Measurements from ENCODE around the gene MXRA7. TPM values are rescaled to one million over a fixed set of nuclear protein-coding genes. Genes with fewer than 3 reads are reported as not detected.

The MXRA7 gene
- total and polyA plus RNA-seq, 4 donors, result 4.8 to 22.1 (median 11.3) TPM

DNA sequence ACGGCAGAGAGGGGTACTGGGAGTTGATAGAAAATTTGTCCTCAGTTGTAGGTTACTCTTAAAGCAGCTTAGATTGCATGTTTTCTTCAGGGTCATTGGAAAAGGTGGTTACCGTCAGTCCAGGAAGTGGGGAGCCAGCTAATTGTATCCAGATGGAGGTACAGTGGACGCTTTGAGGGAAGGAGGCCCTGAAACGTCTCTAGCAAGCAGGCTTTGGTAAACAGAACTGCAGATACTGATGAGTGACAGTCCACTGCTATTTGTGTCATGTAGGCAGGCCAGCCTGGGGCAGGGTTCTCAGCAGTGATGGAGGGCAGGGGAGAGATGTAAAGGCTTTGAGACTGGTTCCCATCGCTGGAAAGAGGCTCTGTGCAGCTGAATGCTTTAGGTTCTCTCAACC lies 37.0 kb downstream of the MXRA7 start:
- DNase-seq (ENCODE audit: low spot score), result no peak
- Histone ChIP-seq H3K4me3 (ENCODE audit: low read depth in 1 of 3, low read length in 3 of 3) (no peak overlapping the region), H3K4me1 (ENCODE audit: control insufficient read depth in 4 of 4, insufficient read depth in 4 of 4, low read length in 3 of 4) (peaks cover 0 to 12% (median 5%) of the 10 kb centered on the region in 4 donors), H3K9ac (ENCODE audit: low read depth in 1 of 2, low read length in 2 of 2) (no peak overlapping the region), H3K27me3 (ENCODE audit: control insufficient read depth in 4 of 4, insufficient read depth in 4 of 4, low read length in 3 of 4) (no peaks in the 10 kb centered on the region), H3K27ac (ENCODE audit: low read depth in 1 of 2, low read length in 2 of 2) (no peak overlapping the region), H3K36me3 (ENCODE audit: control insufficient read depth in 4 of 4, insufficient read depth in 3 of 4, low read depth in 1 of 4, low read length in 3 of 4) (no peaks in the 10 kb centered on the region), H3K9me3 (ENCODE audit: control insufficient read depth in 4 of 4, low read length in 3 of 4) (no peaks in the 10 kb centered on the region)
- TF ChIP-seq SP1 (IDR thresholded peaks at IDR 0.05), result no peak
- TF ChIP-seq EGR1 (IDR thresholded peaks at IDR 0.05; ENCODE audit: low read depth in 2 of 2), result no peak
- no peak for TF ChIP-seq YY1 (IDR thresholded peaks at IDR 0.05)
- no peak for TF ChIP-seq JUND (IDR thresholded peaks at IDR 0.05)
- no peak for TF ChIP-seq RXRA (IDR thresholded peaks at IDR 0.05)
- no peak for TF ChIP-seq NR2F2 (IDR thresholded peaks at IDR 0.05)
- TF ChIP-seq FOXA1 (IDR thresholded peaks at IDR 0.05), result no peak
- TF ChIP-seq, protein P1, sequence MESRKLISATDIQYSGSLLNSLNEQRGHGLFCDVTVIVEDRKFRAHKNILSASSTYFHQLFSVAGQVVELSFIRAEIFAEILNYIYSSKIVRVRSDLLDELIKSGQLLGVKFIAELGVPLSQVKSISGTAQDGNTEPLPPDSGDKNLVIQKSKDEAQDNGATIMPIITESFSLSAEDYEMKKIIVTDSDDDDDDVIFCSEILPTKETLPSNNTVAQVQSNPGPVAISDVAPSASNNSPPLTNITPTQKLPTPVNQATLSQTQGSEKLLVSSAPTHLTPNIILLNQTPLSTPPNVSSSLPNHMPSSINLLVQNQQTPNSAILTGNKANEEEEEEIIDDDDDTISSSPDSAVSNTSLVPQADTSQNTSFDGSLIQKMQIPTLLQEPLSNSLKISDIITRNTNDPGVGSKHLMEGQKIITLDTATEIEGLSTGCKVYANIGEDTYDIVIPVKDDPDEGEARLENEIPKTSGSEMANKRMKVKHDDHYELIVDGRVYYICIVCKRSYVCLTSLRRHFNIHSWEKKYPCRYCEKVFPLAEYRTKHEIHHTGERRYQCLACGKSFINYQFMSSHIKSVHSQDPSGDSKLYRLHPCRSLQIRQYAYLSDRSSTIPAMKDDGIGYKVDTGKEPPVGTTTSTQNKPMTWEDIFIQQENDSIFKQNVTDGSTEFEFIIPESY (IDR thresholded peaks at IDR 0.05), result no peak
- TF ChIP-seq HNF4A (conservative IDR thresholded peaks at IDR 0.05), result no peak
- TF ChIP-seq HNF4G (IDR thresholded peaks at IDR 0.05), result no peak
- no peak for TF ChIP-seq GABPA (IDR thresholded peaks at IDR 0.05 in 1 of 2, conservative IDR thresholded peaks at IDR 0.05 in 1 of 2)
- TF ChIP-seq FOXA2 (IDR thresholded peaks at IDR 0.05), result no peak
- TF ChIP-seq, protein P2, sequence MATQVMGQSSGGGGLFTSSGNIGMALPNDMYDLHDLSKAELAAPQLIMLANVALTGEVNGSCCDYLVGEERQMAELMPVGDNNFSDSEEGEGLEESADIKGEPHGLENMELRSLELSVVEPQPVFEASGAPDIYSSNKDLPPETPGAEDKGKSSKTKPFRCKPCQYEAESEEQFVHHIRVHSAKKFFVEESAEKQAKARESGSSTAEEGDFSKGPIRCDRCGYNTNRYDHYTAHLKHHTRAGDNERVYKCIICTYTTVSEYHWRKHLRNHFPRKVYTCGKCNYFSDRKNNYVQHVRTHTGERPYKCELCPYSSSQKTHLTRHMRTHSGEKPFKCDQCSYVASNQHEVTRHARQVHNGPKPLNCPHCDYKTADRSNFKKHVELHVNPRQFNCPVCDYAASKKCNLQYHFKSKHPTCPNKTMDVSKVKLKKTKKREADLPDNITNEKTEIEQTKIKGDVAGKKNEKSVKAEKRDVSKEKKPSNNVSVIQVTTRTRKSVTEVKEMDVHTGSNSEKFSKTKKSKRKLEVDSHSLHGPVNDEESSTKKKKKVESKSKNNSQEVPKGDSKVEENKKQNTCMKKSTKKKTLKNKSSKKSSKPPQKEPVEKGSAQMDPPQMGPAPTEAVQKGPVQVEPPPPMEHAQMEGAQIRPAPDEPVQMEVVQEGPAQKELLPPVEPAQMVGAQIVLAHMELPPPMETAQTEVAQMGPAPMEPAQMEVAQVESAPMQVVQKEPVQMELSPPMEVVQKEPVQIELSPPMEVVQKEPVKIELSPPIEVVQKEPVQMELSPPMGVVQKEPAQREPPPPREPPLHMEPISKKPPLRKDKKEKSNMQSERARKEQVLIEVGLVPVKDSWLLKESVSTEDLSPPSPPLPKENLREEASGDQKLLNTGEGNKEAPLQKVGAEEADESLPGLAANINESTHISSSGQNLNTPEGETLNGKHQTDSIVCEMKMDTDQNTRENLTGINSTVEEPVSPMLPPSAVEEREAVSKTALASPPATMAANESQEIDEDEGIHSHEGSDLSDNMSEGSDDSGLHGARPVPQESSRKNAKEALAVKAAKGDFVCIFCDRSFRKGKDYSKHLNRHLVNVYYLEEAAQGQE (IDR thresholded peaks at IDR 0.05), result no peak
- no peak for TF ChIP-seq TAF1 (conservative IDR thresholded peaks at IDR 0.05)
- TF ChIP-seq, protein P3, sequence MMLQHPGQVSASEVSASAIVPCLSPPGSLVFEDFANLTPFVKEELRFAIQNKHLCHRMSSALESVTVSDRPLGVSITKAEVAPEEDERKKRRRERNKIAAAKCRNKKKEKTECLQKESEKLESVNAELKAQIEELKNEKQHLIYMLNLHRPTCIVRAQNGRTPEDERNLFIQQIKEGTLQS (IDR thresholded peaks at IDR 0.05), result no peak
- TF ChIP-seq, protein P4, sequence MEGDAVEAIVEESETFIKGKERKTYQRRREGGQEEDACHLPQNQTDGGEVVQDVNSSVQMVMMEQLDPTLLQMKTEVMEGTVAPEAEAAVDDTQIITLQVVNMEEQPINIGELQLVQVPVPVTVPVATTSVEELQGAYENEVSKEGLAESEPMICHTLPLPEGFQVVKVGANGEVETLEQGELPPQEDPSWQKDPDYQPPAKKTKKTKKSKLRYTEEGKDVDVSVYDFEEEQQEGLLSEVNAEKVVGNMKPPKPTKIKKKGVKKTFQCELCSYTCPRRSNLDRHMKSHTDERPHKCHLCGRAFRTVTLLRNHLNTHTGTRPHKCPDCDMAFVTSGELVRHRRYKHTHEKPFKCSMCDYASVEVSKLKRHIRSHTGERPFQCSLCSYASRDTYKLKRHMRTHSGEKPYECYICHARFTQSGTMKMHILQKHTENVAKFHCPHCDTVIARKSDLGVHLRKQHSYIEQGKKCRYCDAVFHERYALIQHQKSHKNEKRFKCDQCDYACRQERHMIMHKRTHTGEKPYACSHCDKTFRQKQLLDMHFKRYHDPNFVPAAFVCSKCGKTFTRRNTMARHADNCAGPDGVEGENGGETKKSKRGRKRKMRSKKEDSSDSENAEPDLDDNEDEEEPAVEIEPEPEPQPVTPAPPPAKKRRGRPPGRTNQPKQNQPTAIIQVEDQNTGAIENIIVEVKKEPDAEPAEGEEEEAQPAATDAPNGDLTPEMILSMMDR (IDR thresholded peaks at IDR 0.05; ENCODE audit: low read depth, low read length, missing input control), result no peak
- WGBS, result 85% methylated on average over 5 of the region's 5 CpGs

DNA sequence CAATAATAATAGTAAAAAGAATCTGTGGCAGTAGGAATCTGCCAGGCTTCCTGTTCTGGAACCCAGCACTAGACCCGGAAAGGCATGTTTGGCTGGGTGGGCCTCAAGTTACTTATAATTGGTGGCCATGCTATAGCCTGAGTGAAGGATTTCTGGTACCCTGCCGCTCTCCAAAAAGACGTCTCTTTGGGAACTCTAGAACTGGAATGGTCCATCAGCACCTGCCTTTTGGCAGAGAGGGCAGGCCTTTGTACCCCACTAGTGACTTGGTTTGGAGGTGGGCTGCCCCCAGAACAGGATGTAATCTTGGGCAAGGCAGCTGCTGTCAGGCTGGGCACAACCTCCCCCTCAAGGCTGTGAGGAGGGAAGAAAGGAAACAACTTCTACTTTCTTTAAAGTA lies 37.9 kb downstream of the MXRA7 start:
- H3K36me3 ChIP-seq (ENCODE audit: control insufficient read depth in 4 of 4, insufficient read depth in 3 of 4, low read depth in 1 of 4, low read length in 3 of 4), result no peaks in the 10 kb centered on the region
- no peaks in the 10 kb centered on the region for H3K9me3 ChIP-seq (ENCODE audit: control insufficient read depth in 4 of 4, low read length in 3 of 4)
- no peak overlapping the region for H3K9ac ChIP-seq (ENCODE audit: low read depth in 1 of 2, low read length in 2 of 2)
- H3K27ac ChIP-seq (ENCODE audit: low read depth in 1 of 2, low read length in 2 of 2), result no peak overlapping the region
- 89% methylated on average over 3 of the region's 3 CpGs for WGBS
- peaks cover 0 to 12% (median 5%) of the 10 kb centered on the region in 4 donors for H3K4me1 ChIP-seq (ENCODE audit: control insufficient read depth in 4 of 4, insufficient read depth in 4 of 4, low read length in 3 of 4)
- H3K4me3 ChIP-seq (ENCODE audit: low read depth in 1 of 3, low read length in 3 of 3), result no peak overlapping the region
- no peaks in the 10 kb centered on the region for H3K27me3 ChIP-seq (ENCODE audit: control insufficient read depth in 4 of 4, insufficient read depth in 4 of 4, low read length in 3 of 4)
- DNase-seq (ENCODE audit: low spot score), result no peak
- TF ChIP-seq SP1 (IDR thresholded peaks at IDR 0.05), result no peak
- TF ChIP-seq FOXA2 (IDR thresholded peaks at IDR 0.05), result no peak
- TF ChIP-seq HNF4G (IDR thresholded peaks at IDR 0.05), result no peak
- TF ChIP-seq FOXA1 (IDR thresholded peaks at IDR 0.05), result no peak
- no peak for TF ChIP-seq RAD21 (IDR thresholded peaks at IDR 0.05)
- no peak for TF ChIP-seq HNF4A (conservative IDR thresholded peaks at IDR 0.05)
- TF ChIP-seq, protein P4 (IDR thresholded peaks at IDR 0.05; ENCODE audit: low read depth, low read length, missing input control), result no peak
- TF ChIP-seq, protein P1 (IDR thresholded peaks at IDR 0.05), result no peak
- TF ChIP-seq YY1 (IDR thresholded peaks at IDR 0.05), result no peak
- TF ChIP-seq TAF1 (conservative IDR thresholded peaks at IDR 0.05), result no peak

All from liver (tissue), 9 donors.